Measurements from ENCODE around the gene C17orf75.

DNA sequence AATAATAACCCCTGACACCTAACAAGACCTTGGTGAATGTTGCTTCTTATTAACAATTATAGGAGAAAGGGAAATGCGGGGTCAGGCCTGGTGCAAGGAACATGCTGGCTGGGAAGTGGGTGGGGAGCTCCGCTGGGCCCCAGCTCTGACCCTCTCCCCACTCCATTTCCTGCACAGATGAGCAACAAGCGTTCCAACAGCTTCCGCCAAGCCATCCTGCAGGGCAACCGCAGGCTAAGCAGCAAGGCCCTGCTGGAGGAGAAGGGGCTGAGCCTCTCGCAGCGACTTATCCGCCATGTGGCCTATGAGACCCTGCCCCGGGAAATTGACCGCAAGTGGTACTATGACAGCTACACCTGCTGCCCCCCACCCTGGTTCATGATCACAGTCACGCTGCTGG, 53.4 kb downstream of the C17orf75 start:
- TF ChIP-seq CTCF (IDR thresholded peaks at IDR 0.05; ENCODE audit: control extremely low read depth in 1 of 3, insufficient read depth in 1 of 3, low read depth in 1 of 3, low read length in 3 of 3) (no peak), POLR2A (IDR thresholded peaks at IDR 0.05; ENCODE audit: control extremely low read depth in 1 of 2, low read depth in 2 of 2, low read length in 2 of 2) (no peak), EP300 (IDR thresholded peaks at IDR 0.05; ENCODE audit: borderline replicate concordance in 1 of 2, low read depth in 2 of 2, low read length in 2 of 2) (no peak), ZNF274 (IDR thresholded peaks at IDR 0.05; ENCODE audit: borderline replicate concordance, extremely low read depth, low read length) (no peak), JUN (IDR thresholded peaks at IDR 0.05; ENCODE audit: low read depth, low read length) (no peak), MAX (IDR thresholded peaks at IDR 0.05) (no peak; the same call in 1 of the 2 replicates), TAF1 (IDR thresholded peaks at IDR 0.05; ENCODE audit: low read depth, low read length) (no peak), JUND (IDR thresholded peaks at IDR 0.05; ENCODE audit: low read length) (no peak), KDM5A (IDR thresholded peaks at IDR 0.05; ENCODE audit: low read length) (no peak), RAD21 (IDR thresholded peaks at IDR 0.05 in 1 of 2, conservative IDR thresholded peaks at IDR 0.05 in 1 of 2; ENCODE audit: low read depth in 2 of 2, low read length in 2 of 2) (0 out of 4 replicates have a peak, but pooled peaks of 1 of the 2 experiments have one; percentile 1), EZH2 (IDR thresholded peaks at IDR 0.05; ENCODE audit: low read depth, low read length, severe bottlenecking) (no peak), EGR1 (IDR thresholded peaks at IDR 0.05; ENCODE audit: borderline replicate concordance, low read depth, low read length) (no peak)
- TF ChIP-seq, protein P1, sequence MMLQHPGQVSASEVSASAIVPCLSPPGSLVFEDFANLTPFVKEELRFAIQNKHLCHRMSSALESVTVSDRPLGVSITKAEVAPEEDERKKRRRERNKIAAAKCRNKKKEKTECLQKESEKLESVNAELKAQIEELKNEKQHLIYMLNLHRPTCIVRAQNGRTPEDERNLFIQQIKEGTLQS (IDR thresholded peaks at IDR 0.05; ENCODE audit: insufficient read depth, low read depth, low read length): no peak
